ENCODE measurements around the gene MYL2.

MYL2 gene

GRCh38 chr12:110917961-110918360 is 2.4 kb downstream of the MYL2 start:
- Histone ChIP-seq H3K27ac (ENCODE audit: low read depth, low read length, poor library complexity, severe bottlenecking) (no peak overlapping the region), H4K20me1 (ENCODE audit: insufficient read depth, low read length) (no peaks in the 10 kb centered on the region), H3K4me1 (ENCODE audit: insufficient read depth, low read length, severe bottlenecking) (peaks cover 13% of the 10 kb centered on the region), H3K27me3 (ENCODE audit: insufficient read depth, low read length) (no peaks in the 10 kb centered on the region), H2AFZ (ENCODE audit: low read length) (no peak overlapping the region), H3K79me2 (ENCODE audit: insufficient read depth, low read length) (no peaks in the 10 kb centered on the region), H3K9me2 (ENCODE audit: low read depth, low read length) (no peaks in the 10 kb centered on the region), H3K9ac (ENCODE audit: low read length) (no peak overlapping the region), H3K9me3 (ENCODE audit: low read length) (no peaks in the 10 kb centered on the region), H3K4me3 (ENCODE audit: low read depth, low read length, poor library complexity, severe bottlenecking) (no peak overlapping the region), H3F3A (ENCODE audit: insufficient read depth, low read length) (no peaks in the 10 kb centered on the region), H3K36me3 (ENCODE audit: insufficient read depth, low read length) (no peaks in the 10 kb centered on the region), H3K4me2 (ENCODE audit: low read length) (no peak overlapping the region)
- no peak for TF ChIP-seq CTCF (IDR thresholded peaks at IDR 0.05; ENCODE audit: low read length)
- no peak for TF ChIP-seq EZH2 (IDR thresholded peaks at IDR 0.05; ENCODE audit: borderline replicate concordance, low read length)

- Histone ChIP-seq H3K36me3 (ENCODE audit: insufficient read depth, low read length) (no peaks in the 10 kb centered on the region), H3K27me3 (ENCODE audit: insufficient read depth, low read length) (no peaks in the 10 kb centered on the region), H2AFZ (ENCODE audit: low read length) (no peak overlapping the region), H3K9me2 (ENCODE audit: low read depth, low read length) (no peaks in the 10 kb centered on the region), H3K79me2 (ENCODE audit: insufficient read depth, low read length) (no peaks in the 10 kb centered on the region), H3K4me3 (ENCODE audit: low read depth, low read length, poor library complexity, severe bottlenecking) (no peak overlapping the region), H3K27ac (ENCODE audit: low read depth, low read length, poor library complexity, severe bottlenecking) (no peak overlapping the region), H3K9me3 (ENCODE audit: low read length) (no peaks in the 10 kb centered on the region), H3K4me1 (ENCODE audit: insufficient read depth, low read length, severe bottlenecking) (peaks cover 17% of the 10 kb centered on the region), H3K9ac (ENCODE audit: low read length) (no peak overlapping the region), H3K4me2 (ENCODE audit: low read length) (no peak overlapping the region), H4K20me1 (ENCODE audit: insufficient read depth, low read length) (no peaks in the 10 kb centered on the region), H3F3A (ENCODE audit: insufficient read depth, low read length) (no peaks in the 10 kb centered on the region)
- no peak for TF ChIP-seq CTCF (IDR thresholded peaks at IDR 0.05; ENCODE audit: low read length)
- no peak for TF ChIP-seq EZH2 (IDR thresholded peaks at IDR 0.05; ENCODE audit: borderline replicate concordance, low read length)
These were observed 2.9 kb downstream of the MYL2 start for GRCh38 chr12:110917467-110917866.

GRCh38 chr12:110916295-110916875 is 4.0 kb downstream of the MYL2 start:
- H3K9ac ChIP-seq (ENCODE audit: low read length) = no peak overlapping the region
- H3F3A ChIP-seq (ENCODE audit: insufficient read depth, low read length) = no peaks in the 10 kb centered on the region
- H4K20me1 ChIP-seq (ENCODE audit: insufficient read depth, low read length) = no peaks in the 10 kb centered on the region
- no peak overlapping the region for H3K4me2 ChIP-seq (ENCODE audit: low read length)
- TF ChIP-seq CTCF (IDR thresholded peaks at IDR 0.05; ENCODE audit: low read length) = no peak
- TF ChIP-seq EZH2 (IDR thresholded peaks at IDR 0.05; ENCODE audit: borderline replicate concordance, low read length) = no peak
- peaks cover 24% of the 10 kb centered on the region for H3K4me1 ChIP-seq (ENCODE audit: insufficient read depth, low read length, severe bottlenecking)
- H3K4me3 ChIP-seq (ENCODE audit: low read depth, low read length, poor library complexity, severe bottlenecking) = no peak overlapping the region
- H3K9me3 ChIP-seq (ENCODE audit: low read length) = no peaks in the 10 kb centered on the region
- no peak overlapping the region for H3K27ac ChIP-seq (ENCODE audit: low read depth, low read length, poor library complexity, severe bottlenecking)
- no peak overlapping the region for H2AFZ ChIP-seq (ENCODE audit: low read length)
- H3K27me3 ChIP-seq (ENCODE audit: insufficient read depth, low read length) = no peaks in the 10 kb centered on the region
- no peaks in the 10 kb centered on the region for H3K79me2 ChIP-seq (ENCODE audit: insufficient read depth, low read length)
- no peaks in the 10 kb centered on the region for H3K36me3 ChIP-seq (ENCODE audit: insufficient read depth, low read length)
- H3K9me2 ChIP-seq (ENCODE audit: low read depth, low read length) = no peaks in the 10 kb centered on the region

Data from OCI-LY1 (cell line).